ENCODE results near the gene CRABP2. TPM values are rescaled to one million over a fixed set of nuclear protein-coding genes. Genes with fewer than 3 reads are reported as not detected.

Gene CRABP2
- total and polyA plus RNA-seq, 2 of the 13 experiments (the other 11 are each of a cell fraction or from before 2014, with no cell fraction given), result 0.40 to 0.60 TPM

- TF ChIP-seq ZNF281 (CRISPR knock-in tag; IDR thresholded peaks at IDR 0.05; ENCODE audit: borderline replicate concordance) (peak; percentile 39; the same call in 1 of the 2 replicates), ZNF136 (CRISPR knock-in tag; IDR thresholded peaks at IDR 0.05; ENCODE audit: low read depth) (no peak), TBX2 (CRISPR knock-in tag; IDR thresholded peaks at IDR 0.05; ENCODE audit: borderline replicate concordance) (peak; percentile 75), THAP11 (CRISPR knock-in tag; IDR thresholded peaks at IDR 0.05) (peak; percentile 95), ARNT2 (CRISPR knock-in tag; IDR thresholded peaks at IDR 0.05; ENCODE audit: low read depth) (peak; percentile 91), ZNF232 (CRISPR knock-in tag; IDR thresholded peaks at IDR 0.05; ENCODE audit: borderline replicate concordance) (peak; percentile 69; the same call in 1 of the 2 replicates), POLR2A (IDR thresholded peaks at IDR 0.05; ENCODE audit: insufficient read depth in 1 of 2, low read depth in 2 of 2, low read length in 2 of 2) (peak in 1 of 2 experiments; percentile 67; a peak in 2 of 4 replicates), ZIK1 (CRISPR knock-in tag; IDR thresholded peaks at IDR 0.05; ENCODE audit: borderline replicate concordance, low read depth) (peak; percentile 84), REXO4 (CRISPR knock-in tag; IDR thresholded peaks at IDR 0.05; ENCODE audit: borderline replicate concordance) (no peak), MXD3 (CRISPR knock-in tag; IDR thresholded peaks at IDR 0.05) (peak; percentile 60; the same call in 1 of the 2 replicates), ASH2L (IDR thresholded peaks at IDR 0.05; ENCODE audit: insufficient read length, low read depth, low read length) (peak; percentile 44), ZNF782 (CRISPR knock-in tag; IDR thresholded peaks at IDR 0.05; ENCODE audit: borderline replicate concordance) (no peak), PRDM4 (CRISPR knock-in tag; IDR thresholded peaks at IDR 0.05; ENCODE audit: borderline replicate concordance) (no peak), ZNF724P (CRISPR knock-in tag; IDR thresholded peaks at IDR 0.05; ENCODE audit: borderline replicate concordance) (peak; percentile 77; the same call in 1 of the 2 replicates), ZNF776 (CRISPR knock-in tag; IDR thresholded peaks at IDR 0.05) (no peak), ZBTB1 (CRISPR knock-in tag; IDR thresholded peaks at IDR 0.05; ENCODE audit: borderline replicate concordance) (no peak), RCOR2 (CRISPR knock-in tag; IDR thresholded peaks at IDR 0.05) (no peak), IKZF5 (CRISPR knock-in tag; IDR thresholded peaks at IDR 0.05) (peak; percentile 61; the same call in 1 of the 2 replicates), YEATS2 (CRISPR knock-in tag; IDR thresholded peaks at IDR 0.05; ENCODE audit: borderline replicate concordance) (peak; percentile 74; the same call in 1 of the 2 replicates)
- TF ChIP-seq, protein P1, sequence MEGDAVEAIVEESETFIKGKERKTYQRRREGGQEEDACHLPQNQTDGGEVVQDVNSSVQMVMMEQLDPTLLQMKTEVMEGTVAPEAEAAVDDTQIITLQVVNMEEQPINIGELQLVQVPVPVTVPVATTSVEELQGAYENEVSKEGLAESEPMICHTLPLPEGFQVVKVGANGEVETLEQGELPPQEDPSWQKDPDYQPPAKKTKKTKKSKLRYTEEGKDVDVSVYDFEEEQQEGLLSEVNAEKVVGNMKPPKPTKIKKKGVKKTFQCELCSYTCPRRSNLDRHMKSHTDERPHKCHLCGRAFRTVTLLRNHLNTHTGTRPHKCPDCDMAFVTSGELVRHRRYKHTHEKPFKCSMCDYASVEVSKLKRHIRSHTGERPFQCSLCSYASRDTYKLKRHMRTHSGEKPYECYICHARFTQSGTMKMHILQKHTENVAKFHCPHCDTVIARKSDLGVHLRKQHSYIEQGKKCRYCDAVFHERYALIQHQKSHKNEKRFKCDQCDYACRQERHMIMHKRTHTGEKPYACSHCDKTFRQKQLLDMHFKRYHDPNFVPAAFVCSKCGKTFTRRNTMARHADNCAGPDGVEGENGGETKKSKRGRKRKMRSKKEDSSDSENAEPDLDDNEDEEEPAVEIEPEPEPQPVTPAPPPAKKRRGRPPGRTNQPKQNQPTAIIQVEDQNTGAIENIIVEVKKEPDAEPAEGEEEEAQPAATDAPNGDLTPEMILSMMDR (CRISPR knock-in tag; IDR thresholded peaks at IDR 0.05), result peak; percentile 25; the same call in 1 of the 2 replicates
Observed at GRCh38 chr1:156751757-156752481, 46.5 kb upstream of the CRABP2 start (continued).
